Colon (tissue), 2 donors: ENCODE data around the gene NPLOC4.

Experiments used
- FAIRE-seq: peaks from 2 replicates; lab custom pipeline; 2012; peaks lifted over from hg19 to GRCh38; lab: Jason Lieb, UNC
- donor health status: control.
- donor health status: control.

NPLOC4 gene

DNA sequence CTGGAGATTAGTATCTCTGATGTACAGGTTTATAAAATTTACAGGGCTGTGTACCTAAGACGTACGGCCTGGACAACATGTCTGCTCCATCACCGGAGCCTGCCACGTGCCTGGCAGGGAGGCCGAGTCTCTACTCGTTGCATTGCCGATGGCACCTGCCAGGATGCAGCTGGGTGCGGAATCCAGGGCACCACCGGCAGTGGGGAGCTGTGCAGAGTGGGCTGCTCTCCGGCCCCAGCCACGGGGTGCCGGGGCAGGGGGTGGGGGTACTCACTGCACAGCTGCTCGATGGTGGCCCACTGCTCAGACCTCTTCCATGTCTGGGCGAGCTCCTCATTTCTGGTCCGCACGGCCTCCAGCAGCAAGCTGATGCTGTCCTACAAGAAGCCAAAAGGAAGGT lies 71.7 kb downstream of the NPLOC4 start:
- no peak for FAIRE-seq

DNA sequence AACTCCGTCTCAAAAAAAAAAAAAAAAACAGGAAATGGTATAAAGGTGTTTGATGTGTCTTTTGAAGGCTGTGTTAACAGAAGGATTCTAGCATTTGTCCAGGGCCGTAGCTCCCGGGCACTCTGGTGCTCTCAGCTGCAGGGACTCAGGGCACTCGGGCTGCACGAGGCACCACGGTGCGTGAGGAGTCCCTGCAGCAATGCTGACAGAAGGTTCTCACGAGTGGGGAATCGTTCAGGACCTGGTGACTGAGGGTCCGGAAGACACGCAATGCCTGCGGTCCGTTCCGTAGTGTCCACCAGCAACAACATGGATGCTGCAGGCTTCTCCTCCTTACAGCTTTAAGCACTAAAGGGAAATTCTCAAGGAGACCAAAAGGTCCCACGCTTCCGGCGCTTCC lies 72.1 kb downstream of the NPLOC4 start:
- FAIRE-seq, result no peak

DNA sequence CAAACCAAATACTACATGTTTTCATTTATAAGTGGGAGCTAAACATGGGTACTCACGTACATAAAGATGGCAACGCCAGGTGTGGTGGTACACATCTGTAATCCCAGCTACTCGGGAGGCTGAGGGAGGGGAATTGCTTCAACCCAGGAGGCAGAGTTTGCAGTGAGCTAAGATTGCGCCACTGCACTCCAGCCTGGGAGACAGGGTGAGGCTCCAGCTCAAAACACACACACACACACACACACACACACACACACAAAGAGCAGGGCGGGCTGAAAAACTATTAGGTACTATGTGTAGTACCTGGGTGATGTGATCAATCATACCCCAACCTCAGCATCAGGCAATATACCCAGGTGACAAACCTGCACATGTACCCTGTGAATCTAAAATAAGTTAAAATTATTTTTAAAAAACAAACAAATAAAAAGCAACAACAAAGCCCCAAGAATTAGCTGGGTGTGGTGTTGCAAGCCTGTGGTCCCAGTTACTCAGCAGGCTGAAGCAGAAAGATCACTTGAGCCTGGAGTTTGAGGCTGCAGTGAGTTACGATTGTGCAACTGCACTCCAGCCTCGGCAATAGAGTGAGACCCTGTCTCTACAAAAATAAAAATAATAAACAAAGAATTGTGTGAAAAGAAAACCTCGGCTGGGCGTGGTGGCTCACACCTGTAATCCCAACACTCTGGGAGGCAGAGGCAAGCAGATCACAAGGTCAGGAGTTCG lies 72.9 kb downstream of the NPLOC4 start:
- FAIRE-seq, result no peak

DNA sequence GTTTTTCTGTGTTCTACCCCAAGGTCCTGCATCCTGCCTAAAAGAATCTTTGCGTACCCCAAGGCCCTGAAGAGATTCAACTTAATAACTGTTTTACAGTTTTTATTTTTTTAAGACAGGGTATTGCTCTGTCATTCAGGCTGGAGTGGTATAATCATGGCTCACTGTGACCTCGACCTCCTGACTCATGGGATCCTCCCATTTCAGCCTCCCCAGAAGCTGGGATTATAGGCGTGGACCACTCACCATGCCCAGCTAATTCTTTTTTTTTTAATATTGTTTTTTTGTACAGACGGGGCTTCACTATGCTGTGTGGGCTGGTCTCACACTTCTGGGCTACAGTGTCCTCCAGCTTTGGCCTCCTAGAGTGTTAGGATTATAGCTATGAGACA lies 75.4 kb downstream of the NPLOC4 start:
- no peak for FAIRE-seq

DNA sequence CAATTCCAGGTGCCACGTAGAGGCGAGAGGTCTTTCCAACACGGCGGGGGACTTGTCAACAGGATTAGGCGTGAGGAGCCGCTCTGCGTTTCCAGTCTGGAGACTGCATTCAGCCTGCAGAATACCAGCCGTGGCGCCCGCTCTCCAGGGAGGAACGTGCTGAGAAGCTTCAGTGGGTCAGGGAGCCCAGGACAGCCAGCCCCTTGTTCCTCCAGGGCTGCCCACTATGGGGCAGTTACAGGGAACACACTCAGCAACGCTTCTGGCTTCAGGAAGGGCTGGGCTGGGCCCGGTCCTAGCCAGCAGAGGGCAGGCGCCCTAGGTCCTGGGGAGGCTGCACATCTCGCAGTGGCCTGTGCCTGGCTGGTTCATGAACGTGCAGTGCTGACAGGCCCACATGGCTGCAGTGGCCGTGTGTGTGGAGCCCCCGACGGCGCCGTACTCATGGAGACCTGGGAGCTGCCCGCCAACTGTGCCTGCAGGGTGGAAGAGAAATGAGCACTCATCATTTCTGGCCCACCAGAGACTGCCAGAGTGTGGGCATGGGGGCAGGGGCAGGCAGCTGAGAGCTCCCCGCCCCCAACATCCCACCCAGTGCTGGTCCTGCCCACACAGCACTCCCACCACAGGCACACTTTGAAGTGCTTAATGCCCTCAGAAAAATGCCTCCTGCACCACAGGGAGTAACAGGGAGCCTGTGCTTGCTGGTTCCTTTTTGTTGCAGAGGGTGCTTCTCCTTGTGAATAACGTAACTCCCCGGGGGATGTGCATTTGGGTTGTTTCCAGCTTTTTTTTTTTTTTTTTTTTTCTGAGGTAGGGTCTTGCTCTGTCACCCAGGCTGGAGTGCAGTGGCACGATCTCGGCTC lies 77.7 kb downstream of the NPLOC4 start:
- no peak for FAIRE-seq

DNA sequence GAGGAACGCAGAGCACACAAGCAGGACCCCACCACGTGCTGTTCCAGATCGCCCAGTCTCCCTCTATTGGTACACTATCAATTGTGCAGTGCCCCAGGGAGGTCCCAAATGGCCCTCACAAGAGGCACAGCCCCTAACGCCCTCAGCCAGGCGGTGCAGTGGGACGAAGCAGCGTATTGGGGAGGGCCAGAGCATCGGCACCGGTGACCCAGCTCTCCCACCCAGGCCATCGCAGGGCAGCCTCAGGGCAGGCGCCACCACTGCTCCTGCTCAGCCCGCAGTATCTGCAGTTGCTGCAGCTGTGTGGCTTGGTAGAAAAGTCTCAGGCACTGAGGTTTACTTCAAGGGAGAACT lies 78.8 kb downstream of the NPLOC4 start:
- no peak for FAIRE-seq

DNA sequence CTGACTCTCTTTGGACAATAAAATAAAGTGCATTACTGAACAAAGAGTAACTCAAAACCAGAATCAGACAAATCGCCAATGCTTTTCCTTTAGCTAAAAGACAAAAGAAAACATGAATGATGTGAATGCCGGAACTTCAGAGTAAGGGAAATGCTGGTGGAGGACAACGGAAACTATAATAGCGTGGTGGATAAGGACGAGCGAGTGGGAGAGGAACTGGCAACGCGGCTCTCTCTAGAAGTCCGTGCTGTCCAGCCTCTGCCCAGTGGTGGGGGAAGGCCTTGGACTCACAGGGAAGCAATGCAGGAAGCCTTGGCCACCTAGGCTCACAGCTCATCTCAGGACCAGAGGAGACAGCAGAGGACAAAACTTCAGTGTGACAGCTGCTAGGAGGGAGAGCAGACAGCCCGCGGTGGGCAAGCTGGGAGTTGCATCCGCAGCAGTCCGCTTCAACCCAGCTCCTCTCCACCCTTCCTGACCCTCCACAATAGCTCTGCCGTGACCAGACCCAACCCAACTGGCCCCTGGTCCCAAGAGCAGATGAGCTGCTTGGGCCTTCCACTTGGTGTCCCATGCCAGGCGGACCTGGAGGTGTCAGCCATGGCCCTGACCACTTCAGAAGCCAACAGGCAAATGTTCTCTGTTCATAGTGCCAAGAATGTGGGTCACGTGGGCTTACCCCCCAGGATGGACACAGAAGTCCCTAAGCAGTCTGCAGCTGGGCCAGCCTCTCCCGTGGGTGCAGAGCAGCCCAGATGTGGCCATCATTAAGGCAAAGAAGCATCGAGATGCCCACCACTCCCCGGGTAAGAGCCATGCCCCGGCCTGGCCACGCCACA lies 79.4 kb downstream of the NPLOC4 start:
- no peak for FAIRE-seq

DNA sequence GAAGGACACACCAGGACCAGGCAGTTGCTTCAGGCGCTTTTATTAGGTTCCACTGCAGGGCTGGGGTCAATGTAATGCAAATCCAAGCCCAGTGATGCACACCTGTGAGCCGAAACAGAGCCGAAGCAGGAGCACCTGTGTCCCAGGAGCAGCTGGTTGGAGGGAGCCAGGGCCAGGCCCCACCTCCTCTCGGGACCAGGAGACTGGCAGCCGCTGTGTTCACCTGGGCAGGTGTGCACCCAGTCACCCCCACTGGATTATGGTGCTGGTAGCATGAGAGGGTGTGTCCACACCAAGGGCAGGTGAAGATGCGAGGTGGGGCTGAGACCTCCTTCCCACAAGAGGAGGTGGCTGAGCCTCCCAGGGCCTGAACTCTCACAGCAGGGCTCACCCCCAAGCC lies 80.0 kb downstream of the NPLOC4 start:
- FAIRE-seq, result no peak

DNA sequence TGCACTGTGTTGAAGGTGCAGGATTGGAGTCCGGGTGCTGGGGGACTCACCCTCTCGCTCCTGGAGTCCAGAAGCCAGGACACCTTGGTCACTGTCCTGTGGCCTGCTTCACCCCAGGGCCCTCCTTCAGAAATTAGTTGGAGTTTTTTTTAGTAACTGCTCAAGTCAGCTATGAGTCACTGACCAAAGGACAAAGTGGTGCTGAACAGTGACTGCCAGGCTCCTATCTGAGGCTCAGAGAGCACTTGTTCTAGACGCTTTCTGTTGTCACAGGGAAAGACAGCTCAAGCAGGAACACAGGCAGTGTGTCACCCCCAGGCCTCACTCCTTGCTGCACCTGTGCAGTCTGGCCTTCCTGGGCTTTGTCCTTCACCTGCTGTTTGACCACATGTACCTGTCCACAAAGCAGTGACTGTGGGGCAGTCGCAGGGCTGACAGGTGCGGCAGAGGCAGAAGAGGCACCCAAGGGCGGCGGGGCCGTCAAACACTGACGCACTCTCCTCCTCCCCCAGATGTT lies 80.7 kb downstream of the NPLOC4 start:
- no peak for FAIRE-seq

DNA sequence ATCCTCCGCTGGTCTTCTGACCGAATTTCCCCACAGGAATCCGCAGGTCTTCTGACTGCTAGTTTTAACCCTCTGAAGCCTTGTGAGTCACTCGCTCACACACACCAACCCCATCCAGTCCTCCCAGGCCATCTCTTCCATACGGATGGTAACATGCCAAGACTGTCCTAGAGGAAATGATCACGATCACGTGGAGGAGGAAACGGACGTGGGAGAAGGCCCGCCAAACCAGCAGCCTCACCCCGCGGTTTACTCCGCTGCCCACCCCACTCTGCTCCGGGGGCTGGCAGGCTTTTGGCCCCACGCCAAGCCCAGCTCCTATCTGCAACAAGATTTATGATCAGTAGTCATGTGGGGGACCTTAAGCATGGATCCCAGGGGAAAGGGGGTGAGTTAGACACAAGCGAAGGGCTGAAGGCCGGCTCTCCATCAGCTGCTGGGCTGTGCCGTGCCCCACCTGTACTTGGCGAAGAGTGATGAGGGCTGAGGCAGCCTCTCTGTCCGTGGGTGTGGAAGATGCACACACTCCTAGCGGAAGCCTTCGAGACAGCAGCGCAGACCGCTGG lies 83.2 kb downstream of the NPLOC4 start:
- FAIRE-seq, result no peak

DNA sequence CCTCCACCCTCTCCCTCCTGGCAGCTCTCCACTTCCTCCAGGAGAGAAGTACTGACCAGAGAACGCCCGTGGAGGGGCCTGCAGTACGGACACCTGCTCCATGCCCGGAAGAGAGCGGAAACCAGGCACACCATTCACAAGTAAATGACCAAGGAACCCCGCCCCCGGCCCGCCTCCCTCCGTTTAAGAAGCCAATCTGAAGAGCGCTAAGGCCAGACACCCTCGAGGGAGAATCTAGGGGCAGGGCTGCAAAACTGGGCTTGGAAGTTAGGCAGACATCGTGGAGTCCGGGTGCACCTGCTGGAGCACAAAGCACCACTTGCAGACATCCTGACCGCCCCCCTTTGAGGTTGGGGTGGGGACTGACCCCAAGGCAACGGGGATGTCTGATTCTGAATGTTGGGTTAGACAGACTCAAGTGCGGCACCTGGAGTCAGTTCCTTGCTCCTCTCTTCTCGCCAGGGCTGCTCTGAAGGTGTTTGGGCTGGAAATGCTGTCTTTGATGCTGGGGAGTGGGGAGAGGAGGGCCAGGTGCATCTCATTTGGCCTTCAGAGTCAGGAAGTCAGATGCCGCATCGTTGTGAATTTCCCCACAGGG lies 83.8 kb downstream of the NPLOC4 start:
- no peak for FAIRE-seq

DNA sequence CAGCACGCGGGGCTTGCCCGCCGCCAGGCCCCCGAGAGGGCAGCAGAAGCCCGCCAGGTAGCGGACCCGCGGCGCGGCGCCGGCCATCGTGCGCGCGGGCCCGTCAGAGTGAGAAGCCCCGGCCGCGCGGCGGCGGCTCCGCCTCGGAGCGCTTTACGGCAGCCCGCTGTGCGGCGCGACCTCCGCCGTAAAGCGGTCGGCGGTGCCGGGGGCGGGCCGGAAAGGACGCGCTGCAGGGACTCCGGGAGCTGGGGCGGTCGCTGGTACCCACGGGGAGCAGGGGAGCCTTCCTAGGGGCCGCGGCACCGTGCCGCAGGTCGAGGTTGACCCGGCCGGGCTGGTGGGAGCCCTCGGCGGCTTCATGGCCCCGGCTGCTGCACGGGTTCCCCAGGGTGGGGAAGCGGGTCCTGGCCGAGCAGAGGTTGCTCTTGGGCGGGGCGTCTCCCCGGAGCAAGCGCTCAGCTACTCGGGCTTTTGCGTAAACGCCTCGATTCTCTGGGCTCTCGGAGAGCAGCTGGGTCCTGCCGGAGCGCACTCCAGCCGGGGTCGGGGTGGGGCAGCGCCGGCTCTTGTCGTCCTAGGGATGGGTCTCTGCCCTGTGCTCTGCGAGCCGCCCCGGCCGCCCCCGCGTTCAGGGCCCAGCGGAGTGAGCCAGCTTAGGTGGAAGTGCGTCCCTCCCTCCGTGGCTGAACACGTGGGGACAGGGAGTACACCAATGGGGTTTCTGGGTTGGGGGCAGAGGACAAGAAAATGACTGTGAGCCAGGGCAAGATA lies 84.5 kb downstream of the NPLOC4 start, which contains the start of gene FAAP100:
TSS of gene FAAP100 (minus strand) at position 110 of the 774 bp plus-strand sequence. CDS start at position 87, 23 bp downstream.
- no peak for FAIRE-seq

DNA sequence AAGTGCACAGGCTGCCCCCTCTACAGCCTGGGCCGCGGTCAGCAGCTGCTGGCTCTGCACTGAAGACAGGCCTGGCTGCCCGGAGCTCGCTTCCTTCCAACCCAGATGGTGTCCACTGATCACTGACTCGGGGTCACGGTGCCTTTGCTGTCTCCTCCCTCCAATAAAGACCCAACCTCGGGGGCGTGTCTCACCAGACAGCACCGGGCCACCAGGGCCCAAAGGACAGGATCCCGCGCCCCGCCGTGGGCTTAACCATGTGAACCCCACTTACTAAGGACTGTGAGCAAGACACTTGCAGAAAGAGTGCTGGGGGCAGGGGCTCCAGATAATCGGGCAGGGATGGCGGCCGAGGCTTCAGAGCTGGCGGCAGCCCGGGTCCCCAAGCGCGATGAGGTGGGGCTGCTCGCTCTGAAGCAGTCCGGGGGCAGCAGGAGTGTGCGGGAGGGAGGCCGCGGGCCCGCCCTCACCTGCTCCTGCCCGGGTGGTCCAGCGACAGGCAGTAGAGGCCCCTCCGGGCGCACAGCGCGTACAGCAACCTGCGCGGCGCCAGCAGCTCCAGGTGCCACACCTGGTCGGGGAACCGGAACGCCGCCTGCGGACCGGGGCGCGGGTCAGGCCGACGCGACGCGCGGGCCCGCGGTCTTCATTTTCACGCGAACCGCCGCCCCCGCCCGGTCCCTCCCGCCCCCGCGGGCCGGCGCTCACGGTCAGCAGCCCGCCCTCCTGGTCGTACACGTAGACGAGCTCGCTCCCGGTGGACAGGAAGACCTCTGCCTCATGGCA lies 85.3 kb downstream of the NPLOC4 start:
- no peak for FAIRE-seq

DNA sequence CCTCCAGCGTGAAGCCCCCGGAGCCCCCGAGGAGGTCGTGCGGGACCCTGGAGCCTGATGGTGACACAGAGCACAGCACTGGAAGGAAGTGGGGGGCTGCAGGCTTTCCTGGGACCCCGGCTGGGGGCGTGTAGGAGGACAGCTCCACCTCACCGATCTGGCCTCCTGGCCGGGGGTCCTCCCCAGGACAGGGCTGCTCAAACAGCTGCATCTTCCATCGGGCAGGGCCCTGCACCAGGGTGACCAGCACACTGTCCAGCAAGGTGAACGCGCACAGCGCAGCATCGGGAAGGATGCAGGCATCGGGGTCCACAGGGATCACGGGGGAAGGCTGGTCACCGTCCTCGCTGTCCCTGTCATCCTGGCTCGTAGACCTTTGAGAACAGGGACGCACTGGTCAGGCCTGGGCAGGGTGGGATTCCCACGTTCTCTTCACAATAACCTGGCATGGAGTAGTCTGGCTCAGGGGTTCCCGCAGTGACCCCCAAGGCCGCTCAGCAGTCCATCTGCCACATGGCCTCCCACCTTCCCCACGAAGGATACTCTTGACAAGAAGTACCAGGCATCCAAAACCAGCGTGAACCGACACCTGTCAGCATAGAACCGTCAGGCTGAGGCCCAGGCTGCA lies 86.0 kb downstream of the NPLOC4 start:
- no peak for FAIRE-seq

DNA sequence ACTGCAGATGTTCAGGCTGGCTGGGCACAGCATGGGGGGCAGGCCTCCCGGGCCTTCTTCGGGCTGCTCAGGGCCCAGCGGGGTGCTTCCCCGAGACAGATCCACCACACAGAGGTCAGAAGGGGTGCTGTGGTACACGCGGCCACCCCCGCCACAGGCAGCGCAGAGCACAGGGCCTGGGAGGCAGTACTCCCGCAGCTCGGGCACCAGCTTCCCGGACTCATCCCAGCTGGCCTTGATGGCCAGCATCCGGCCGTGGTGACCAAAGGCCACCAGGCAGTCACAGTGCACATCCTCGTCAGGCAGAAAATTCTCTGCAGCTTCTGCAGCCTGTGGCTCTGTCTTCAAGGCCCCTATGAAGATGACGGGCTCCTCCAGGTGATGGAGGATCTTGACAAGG lies 86.6 kb downstream of the NPLOC4 start:
- no peak for FAIRE-seq

DNA sequence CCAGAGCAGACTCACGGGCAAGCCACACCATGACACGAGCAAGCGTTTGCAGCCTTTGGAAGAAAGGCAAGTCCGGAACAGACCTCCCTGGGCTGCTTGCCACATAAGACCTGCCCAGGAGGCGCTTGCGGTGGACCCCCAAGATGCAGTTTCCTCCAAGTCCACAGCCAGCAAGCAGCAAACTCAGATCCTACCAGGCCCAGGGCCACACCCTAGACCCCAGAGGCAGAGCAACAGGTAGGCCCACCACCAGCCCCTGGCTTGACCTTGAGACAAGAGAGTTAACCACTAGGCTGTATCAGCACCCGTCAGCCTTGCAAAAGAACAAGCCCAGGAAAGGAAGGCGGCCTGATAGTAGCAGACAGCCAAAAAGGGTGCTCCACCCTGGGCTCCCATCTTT lies 87.1 kb downstream of the NPLOC4 start:
- FAIRE-seq, result no peak

DNA sequence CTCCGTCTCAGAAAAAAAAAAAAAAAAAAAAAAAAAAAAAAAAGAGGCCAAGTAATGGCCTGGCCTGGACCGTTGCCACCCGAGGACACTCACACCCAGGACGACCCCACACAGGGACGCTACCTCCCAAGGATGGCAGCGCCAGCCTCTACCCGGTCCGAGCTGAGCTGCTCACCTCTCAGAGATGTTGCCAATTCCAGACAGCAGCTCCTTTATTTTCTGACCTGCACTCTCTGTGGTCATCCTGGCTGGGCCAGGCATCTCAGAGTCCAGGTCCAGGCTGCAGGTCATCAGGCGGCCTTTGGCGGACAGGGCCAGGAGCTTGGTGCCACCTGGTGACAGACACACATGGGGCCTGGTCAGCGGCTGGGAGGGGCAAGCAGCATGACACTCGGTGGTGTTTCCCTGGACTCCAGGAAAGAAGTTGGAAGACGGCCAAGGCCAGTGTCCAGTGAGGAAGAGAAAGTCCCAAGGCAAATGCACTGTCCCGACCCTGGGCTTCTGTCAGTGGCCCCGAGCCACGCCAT lies 87.8 kb downstream of the NPLOC4 start:
- no peak for FAIRE-seq

DNA sequence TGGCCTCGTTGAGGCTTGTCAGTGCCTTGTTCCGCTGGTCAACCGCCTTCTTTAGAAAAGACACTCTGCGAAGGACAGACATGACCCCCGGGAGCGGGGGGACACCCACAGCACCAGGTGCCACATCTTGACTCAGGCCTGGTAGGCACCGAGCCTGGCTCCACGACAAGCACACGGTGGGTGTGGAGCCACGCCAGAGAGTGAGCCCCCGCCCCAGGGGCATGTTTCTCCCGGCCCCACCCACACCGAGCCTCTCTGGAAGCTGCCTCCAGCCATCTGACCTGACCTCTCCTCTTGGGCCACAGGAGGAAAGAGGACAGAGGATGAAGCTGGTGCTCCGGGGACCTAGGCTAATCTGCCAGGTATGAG lies 89.3 kb downstream of the NPLOC4 start:
- FAIRE-seq, result no peak

DNA sequence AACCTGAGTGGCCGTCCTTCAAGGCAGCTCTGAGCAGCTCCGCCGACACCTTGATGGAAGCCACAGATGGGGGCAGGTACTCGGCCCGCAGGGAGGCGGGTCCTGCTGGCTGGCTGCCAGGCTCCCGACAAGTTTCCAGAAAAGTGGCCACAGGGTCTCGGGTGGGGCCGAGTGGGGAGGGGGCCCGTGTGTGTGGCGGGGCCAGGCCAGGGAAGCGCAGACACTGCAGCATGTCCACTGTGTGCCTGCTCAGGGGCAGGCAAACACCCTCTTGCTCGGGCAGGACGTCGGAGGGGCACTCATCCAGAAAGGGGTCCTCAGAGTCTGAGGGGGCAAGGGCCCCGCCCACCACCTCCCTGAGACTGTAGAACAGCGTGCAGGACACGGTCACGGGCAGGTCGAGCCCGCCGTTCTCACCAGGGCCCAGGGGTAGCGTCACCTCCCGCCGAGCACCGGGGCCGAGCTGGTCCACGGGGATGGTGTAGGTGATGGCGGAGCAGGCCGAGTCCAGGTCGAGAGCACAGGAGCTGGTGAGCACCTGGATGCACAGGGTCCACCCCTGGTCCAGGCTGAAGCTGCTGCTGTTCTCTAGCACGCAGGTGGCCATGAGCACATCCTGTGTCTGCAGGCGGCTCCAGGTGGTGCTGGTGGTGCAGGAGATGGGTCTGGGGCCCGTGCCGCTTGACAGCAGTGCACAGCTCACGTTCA lies 89.9 kb downstream of the NPLOC4 start:
- FAIRE-seq, result no peak
